Measurements from ENCODE around the gene JUNB. TPM values are rescaled to one million over a fixed set of nuclear protein-coding genes. Genes with fewer than 3 reads are reported as not detected.

The JUNB gene
- total and polyA plus RNA-seq, 2 of the 8 experiments (the other 6 are each of a cell fraction or from before 2014, with no cell fraction given) = 7.4 to 10.0 TPM

DNA sequence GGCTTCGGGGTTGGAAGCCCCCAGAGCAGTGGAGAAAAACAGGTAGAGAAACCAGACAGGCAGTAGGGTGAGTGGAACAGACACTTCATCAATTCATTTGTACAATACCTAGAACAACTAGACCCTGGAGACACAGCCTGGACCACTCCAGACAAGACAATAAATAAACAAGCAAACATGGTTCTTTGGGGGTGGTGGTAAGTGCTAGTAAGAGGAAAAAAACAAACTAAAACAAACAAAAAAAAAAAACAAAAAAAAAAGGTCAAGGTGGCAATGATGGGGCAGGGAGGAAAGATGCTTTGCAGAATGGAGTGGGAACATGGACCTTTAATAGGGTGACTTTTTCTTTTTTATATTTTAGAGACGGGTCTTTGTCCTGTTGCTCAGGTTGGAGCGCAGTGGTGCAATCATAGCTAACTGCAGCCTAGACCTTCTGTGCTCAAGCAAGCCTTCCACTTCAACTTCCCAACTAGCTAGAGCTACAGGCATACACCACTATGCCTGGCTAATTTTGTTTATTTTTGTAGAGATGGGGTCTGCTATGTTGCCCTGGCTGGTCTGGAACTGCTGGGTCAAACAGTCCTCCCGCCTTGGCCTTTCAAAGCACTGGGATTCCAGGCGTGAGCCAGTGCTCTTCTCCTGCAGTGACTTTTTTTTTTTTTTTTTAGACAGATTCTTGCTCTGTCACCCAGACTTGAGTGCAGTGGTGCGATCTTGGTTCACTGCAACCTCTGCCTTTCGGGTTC, 3.1 kb downstream of the JUNB start:
- no peak overlapping the region for H2BK20ac ChIP-seq (ENCODE audit: low read length)
- H4K8ac ChIP-seq (ENCODE audit: extremely low read depth, insufficient read depth, low read length) = peak overlapping the region; percentile 95
- no peak overlapping the region; the same call in 1 of the 2 replicates for H2AK5ac ChIP-seq (ENCODE audit: low read depth, low read length)
- H3K79me1 ChIP-seq (ENCODE audit: low read depth, low read length) = no peaks in the 10 kb centered on the region
- WGBS, 2 experiments (ENCODE audit: extremely low coverage in 1 of 2, insufficient coverage in 1 of 2, insufficient read length in 1 of 2, insufficient replicate concordance in 2 of 2, low coverage in 1 of 2, low lambda C conversion rate in 2 of 2, missing lambda C conversion rate in 1 of 2) = 72% methylated on average over 7 of the region's 7 CpGs; no CpG with 5 or more reads in 1 of the 2 experiments
- ChIA-PET CTCF (ENCODE audit: partially characterized antibody) (interaction anchor here (0.7 to 17.9 kb wide), 7 partner anchors 14 to 99 kb away, joined by 3 to 288 read pairs (median 8); no protein-coding TSS in a partner anchor), POLR2A (ENCODE audit: partially characterized antibody) (interaction anchor here (1.1 to 15.2 kb wide), 5 partner anchors 9 to 358 kb away, joined by 3 to 317 read pairs (median 4); partner anchors contain the start of gene HOOK2)
- no peaks in the 10 kb centered on the region for H3K9me3 ChIP-seq (ENCODE audit: insufficient read depth in 2 of 2, low read depth in 1 of 2, low read length in 1 of 2)
- H3K4me1 ChIP-seq (replicated peaks in 1 of 4; ENCODE audit: control insufficient read depth in 3 of 4, insufficient read depth in 4 of 4, low read length in 3 of 4) = peaks cover 5 to 26% (median 17%) of the 10 kb centered on the region in 4 experiments
- H3K14ac ChIP-seq (ENCODE audit: insufficient read length) = no peak overlapping the region
- DNase-seq (ENCODE audit: low read depth in 1 of 2, low spot score in 2 of 2) = no peak
- H3K56ac ChIP-seq (replicated peaks; ENCODE audit: insufficient read length, low read depth, low read length) = no peak overlapping the region
- peaks cover under 1 to 6% (median 3%) of the 10 kb centered on the region in 4 experiments; a peak in 6 of 8 replicates for H3K36me3 ChIP-seq (ENCODE audit: control insufficient read depth in 2 of 4, insufficient read depth in 4 of 4, low read length in 3 of 4)
- H2BK5ac ChIP-seq (ENCODE audit: low read depth, low read length) = 0 out of 2 replicates have a peak overlapping the region, but pooled peaks have one; percentile 75
- H3K9ac ChIP-seq (replicated peaks in 1 of 4; ENCODE audit: extremely low read depth in 1 of 4, low read depth in 3 of 4, low read length in 3 of 4) = peak overlapping the region in 2 of 4 experiments; percentile 75; a peak in 5 of 7 replicates
- H3K18ac ChIP-seq (ENCODE audit: extremely low read depth, low read length) = 0 out of 2 replicates have a peak overlapping the region, but pooled peaks have one; percentile 0
- no peak overlapping the region for H3K4ac ChIP-seq (replicated peaks; ENCODE audit: insufficient read length, low read depth, low read length)
- H3K27me3 ChIP-seq (replicated peaks in 1 of 4; ENCODE audit: control insufficient read depth in 3 of 4, extremely low read depth in 1 of 4, insufficient read depth in 3 of 4, low read length in 3 of 4) = peaks cover 0 to 18% (median 13%) of the 10 kb centered on the region in 4 experiments; a peak in 5 of 7 replicates
- no peak overlapping the region for H4K5ac ChIP-seq (ENCODE audit: insufficient read length, low read depth, low read length)
- FAIRE-seq = no peak
- H2BK15ac ChIP-seq (ENCODE audit: low read length) = no peak overlapping the region
- H2BK12ac ChIP-seq (ENCODE audit: low read depth, low read length) = no peak overlapping the region; the same call in 1 of the 2 replicates
- H4K91ac ChIP-seq (replicated peaks; ENCODE audit: insufficient read length, low read length) = peak overlapping the region; percentile 29
- H3K4me2 ChIP-seq (ENCODE audit: insufficient read depth in 1 of 2, low read depth in 2 of 2, low read length in 2 of 2) = peak overlapping the region; percentile 74 to 97
- peaks cover 29% of the 10 kb centered on the region for H3K23me2 ChIP-seq (ENCODE audit: low read depth, low read length)
- no peaks in the 10 kb centered on the region for H4K20me1 ChIP-seq (replicated peaks in 1 of 2; ENCODE audit: control insufficient read depth in 1 of 2, insufficient read depth in 2 of 2, low read length in 2 of 2)
- H3K4me3 ChIP-seq (ENCODE audit: extremely low read depth in 1 of 4, insufficient read depth in 2 of 4, low read depth in 3 of 4, low read length in 4 of 4) = peak overlapping the region; percentile 19 to 71 (median 54); a peak in 7 of 8 replicates
- H2BK120ac ChIP-seq (replicated peaks; ENCODE audit: low read depth, low read length) = no peak overlapping the region
- H3K23ac ChIP-seq (ENCODE audit: insufficient read length) = no peak overlapping the region
- TF ChIP-seq ASH2L (IDR thresholded peaks at IDR 0.05; ENCODE audit: low read length) (peak; percentile 43), SP2 (IDR thresholded peaks at IDR 0.05; ENCODE audit: low read length) (no peak)
- peak overlapping the region; percentile 88; the same call in 1 of the 2 replicates for H3K27ac ChIP-seq (ENCODE audit: low read depth, low read length)
- H3K79me2 ChIP-seq (ENCODE audit: control insufficient read depth in 1 of 2, insufficient read depth in 2 of 2, low read length in 2 of 2) = no peaks in the 10 kb centered on the region
- no peak overlapping the region for H2AFZ ChIP-seq (ENCODE audit: low read length)
